Cardiac muscle cell (in vitro differentiated cells and primary cell): ENCODE results near the gene TMPRSS2. TPM values are rescaled to one million over a fixed set of nuclear protein-coding genes. Genes with fewer than 3 reads are reported as not detected.

Experiments
- DNase-seq, 2 donors: peaks; one replicate each; pipeline versions ENCODE4 v3.0.0 to v3.0.0-alpha.2; 2010 to 2017; ENCODE audit warnings: low read depth in 1 of 2, low spot score in 1 of 2
- H3K27ac ChIP-seq: fragments of 200-600 bp; sonication (generic); 2 replicates; pipeline ENCODE4 v1.5.1; 2016
- H3K27me3 ChIP-seq: fragments of 200-600 bp; sonication (generic); 2 replicates; pipeline ENCODE4 v1.6.0; 2016; ENCODE audit warnings: control low read depth
- H3K36me3 ChIP-seq: fragments of 200-600 bp; sonication (generic); 2 replicates; pipeline ENCODE4 v1.5.1; 2016; ENCODE audit warnings: control low read depth
- H3K4me1 ChIP-seq: fragments of 200-600 bp; sonication (generic); 2 replicates; pipeline ENCODE4 v1.8.1; 2017; ENCODE audit warnings: low read depth, mild to moderate bottlenecking, mixed run types
- H3K4me3 ChIP-seq: fragments of 200-600 bp; sonication (generic); 2 replicates; pipeline ENCODE4 v1.5.1; 2016; ENCODE audit warnings: mild to moderate bottlenecking
- H3K9me3 ChIP-seq: fragments of 200-600 bp; sonication (generic); 2 replicates; pipeline ENCODE4 v1.5.1; 2017; ENCODE audit warnings: low read depth, mild to moderate bottlenecking, control low read depth
- CTCF ChIP-seq: IDR thresholded peaks from 2 replicates; pipeline ENCODE4 v1.5.1; 2012; ENCODE audit warnings: low read depth, mild to moderate bottlenecking, low read length
- polyA plus RNA-seq: library from polyadenylated mRNA; unstranded; fragments of >200 nt; fragmentation: Nextera tagmentation; extraction: Ambion mirVana; gene quantifications from 2 replicates; pipeline ENCODE4 v1.2.1, GENCODE V29; 2016
- total RNA-seq: library from RNA; depleted of rRNA; stranded (reverse); fragments of >200 nt; gene quantifications from 2 replicates; pipeline ENCODE4 v1.2.3, GENCODE V29; 2016

TMPRSS2 gene
- total and polyA plus RNA-seq, 2 experiments from 2014 or later = not detected

- no peak for DNase-seq
- H3K9me3 ChIP-seq = no peaks in the 10 kb centered on the region
- no peak overlapping the region for H3K4me3 ChIP-seq
- no peaks in the 10 kb centered on the region for H3K27me3 ChIP-seq
- H3K36me3 ChIP-seq = no peaks in the 10 kb centered on the region
- H3K4me1 ChIP-seq = no peaks in the 10 kb centered on the region
- no peak overlapping the region for H3K27ac ChIP-seq
- TF ChIP-seq CTCF = no peak
Measured at GRCh38 chr21:41520560-41521442, 12.8 kb upstream of the TMPRSS2 start.

GRCh38 chr21:41519806-41520559 lies 12.0 kb upstream of the TMPRSS2 start:
- TF ChIP-seq CTCF = no peak
- H3K4me1 ChIP-seq = no peaks in the 10 kb centered on the region
- H3K27me3 ChIP-seq = no peaks in the 10 kb centered on the region
- no peak for DNase-seq
- no peak overlapping the region for H3K27ac ChIP-seq
- H3K9me3 ChIP-seq = no peaks in the 10 kb centered on the region
- no peaks in the 10 kb centered on the region for H3K36me3 ChIP-seq
- H3K4me3 ChIP-seq = no peak overlapping the region

- H3K4me1 ChIP-seq = no peaks in the 10 kb centered on the region
- no peaks in the 10 kb centered on the region for H3K27me3 ChIP-seq
- no peak for TF ChIP-seq CTCF
- H3K27ac ChIP-seq = no peak overlapping the region
- no peaks in the 10 kb centered on the region for H3K36me3 ChIP-seq
- no peak for DNase-seq
- no peaks in the 10 kb centered on the region for H3K9me3 ChIP-seq
- no peak overlapping the region for H3K4me3 ChIP-seq
Measured at GRCh38 chr21:41518757-41519156, 10.8 kb upstream of the TMPRSS2 start.

- no peak overlapping the region for H3K27ac ChIP-seq
- no peak overlapping the region for H3K4me3 ChIP-seq
- no peaks in the 10 kb centered on the region for H3K36me3 ChIP-seq
- no peaks in the 10 kb centered on the region for H3K9me3 ChIP-seq
- no peaks in the 10 kb centered on the region for H3K4me1 ChIP-seq
- no peak for DNase-seq
- no peak for TF ChIP-seq CTCF
- H3K27me3 ChIP-seq = peaks cover 40% of the 10 kb centered on the region
Measured at GRCh38 chr21:41511858-41512257, 3.9 kb upstream of the TMPRSS2 start.

- Histone ChIP-seq H3K4me3 (no peak overlapping the region), H3K36me3 (no peaks in the 10 kb centered on the region), H3K27me3 (peaks cover 54% of the 10 kb centered on the region), H3K9me3 (no peaks in the 10 kb centered on the region), H3K4me1 (no peaks in the 10 kb centered on the region), H3K27ac (no peak overlapping the region)
- TF ChIP-seq CTCF = no peak
- no peak for DNase-seq
Measured at GRCh38 chr21:41510500-41510899, 2.5 kb upstream of the TMPRSS2 start.
